ENCODE measurements around the gene MAP2K7. TPM values are rescaled to one million over a fixed set of nuclear protein-coding genes. Genes with fewer than 3 reads are reported as not detected.

Gene MAP2K7
- total RNA-seq, 4 donors from 2014 or later, result 11.1 to 31.2 (median 20.9) TPM

DNA sequence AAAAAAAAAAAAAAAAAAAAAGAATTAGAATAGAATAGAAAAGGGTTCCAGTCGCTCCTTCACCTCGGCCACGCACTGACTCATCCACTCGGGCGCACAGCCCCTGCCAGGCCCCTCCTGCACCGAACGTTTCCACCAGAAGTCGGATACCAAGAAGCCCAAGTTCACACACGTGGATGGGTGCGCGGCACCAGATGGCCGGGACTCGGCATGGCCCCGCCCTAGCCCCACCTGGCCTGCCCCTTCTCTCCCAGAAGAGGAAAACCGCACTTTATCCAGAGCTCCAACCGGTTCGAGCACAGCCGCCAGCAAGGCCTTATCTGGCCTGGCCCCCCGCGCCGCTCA lies 35.4 kb upstream of the MAP2K7 start:
- H3K4me3 ChIP-seq, result peak overlapping the region in 1 of 4 donors; percentile 52
- no peak for TF ChIP-seq EP300 (IDR thresholded peaks at IDR 0.05)
- TF ChIP-seq POLR2A (IDR thresholded peaks at IDR 0.05), result no peak
- TF ChIP-seq, protein P1, sequence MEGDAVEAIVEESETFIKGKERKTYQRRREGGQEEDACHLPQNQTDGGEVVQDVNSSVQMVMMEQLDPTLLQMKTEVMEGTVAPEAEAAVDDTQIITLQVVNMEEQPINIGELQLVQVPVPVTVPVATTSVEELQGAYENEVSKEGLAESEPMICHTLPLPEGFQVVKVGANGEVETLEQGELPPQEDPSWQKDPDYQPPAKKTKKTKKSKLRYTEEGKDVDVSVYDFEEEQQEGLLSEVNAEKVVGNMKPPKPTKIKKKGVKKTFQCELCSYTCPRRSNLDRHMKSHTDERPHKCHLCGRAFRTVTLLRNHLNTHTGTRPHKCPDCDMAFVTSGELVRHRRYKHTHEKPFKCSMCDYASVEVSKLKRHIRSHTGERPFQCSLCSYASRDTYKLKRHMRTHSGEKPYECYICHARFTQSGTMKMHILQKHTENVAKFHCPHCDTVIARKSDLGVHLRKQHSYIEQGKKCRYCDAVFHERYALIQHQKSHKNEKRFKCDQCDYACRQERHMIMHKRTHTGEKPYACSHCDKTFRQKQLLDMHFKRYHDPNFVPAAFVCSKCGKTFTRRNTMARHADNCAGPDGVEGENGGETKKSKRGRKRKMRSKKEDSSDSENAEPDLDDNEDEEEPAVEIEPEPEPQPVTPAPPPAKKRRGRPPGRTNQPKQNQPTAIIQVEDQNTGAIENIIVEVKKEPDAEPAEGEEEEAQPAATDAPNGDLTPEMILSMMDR (IDR thresholded peaks at IDR 0.05), result no peak
- peaks cover 0 to 46% (median 19%) of the 10 kb centered on the region in 4 donors for H3K4me1 ChIP-seq
- peaks cover 0 to 61% of the 10 kb centered on the region in 2 donors for H3K27me3 ChIP-seq
- H3K36me3 ChIP-seq, result peaks cover 0 to 10% (median 0%) of the 10 kb centered on the region in 3 donors
- no peak overlapping the region for H3K27ac ChIP-seq
- DNase-seq (ENCODE audit: low spot score in 2 of 2), result no peak
- no peaks in the 10 kb centered on the region for H3K9me3 ChIP-seq
- WGBS, 2 donors, result 39 to 44% methylated on average over 9 to 21 of the region's 21 CpGs

- 2 to 7% methylated on average over 42 to 45 of the region's 67 CpGs for WGBS, 2 donors
- H3K9me3 ChIP-seq, result no peaks in the 10 kb centered on the region
- TF ChIP-seq EP300 (IDR thresholded peaks at IDR 0.05), result no peak
- TF ChIP-seq, protein P1 (IDR thresholded peaks at IDR 0.05), result peak; percentile 87 to 93 (median 92)
- no peak for TF ChIP-seq POLR2A (IDR thresholded peaks at IDR 0.05)
- H3K27me3 ChIP-seq, result peaks cover 0 to 61% of the 10 kb centered on the region in 2 donors
- peak overlapping the region in 2 of 4 donors; percentile 29 to 59 for H3K27ac ChIP-seq
- H3K4me3 ChIP-seq, result peak overlapping the region; percentile 28 to 52 (median 38)
- H3K4me1 ChIP-seq, result peaks cover 0 to 52% (median 21%) of the 10 kb centered on the region in 4 donors
- H3K36me3 ChIP-seq, result peaks cover 0 to 4% (median 0%) of the 10 kb centered on the region in 3 donors
- DNase-seq (ENCODE audit: low spot score in 2 of 2), result peak in 1 of 2 donors; percentile 20
Measured at GRCh38 chr19:7868671-7869452, 34.8 kb upstream of the MAP2K7 start.

DNA sequence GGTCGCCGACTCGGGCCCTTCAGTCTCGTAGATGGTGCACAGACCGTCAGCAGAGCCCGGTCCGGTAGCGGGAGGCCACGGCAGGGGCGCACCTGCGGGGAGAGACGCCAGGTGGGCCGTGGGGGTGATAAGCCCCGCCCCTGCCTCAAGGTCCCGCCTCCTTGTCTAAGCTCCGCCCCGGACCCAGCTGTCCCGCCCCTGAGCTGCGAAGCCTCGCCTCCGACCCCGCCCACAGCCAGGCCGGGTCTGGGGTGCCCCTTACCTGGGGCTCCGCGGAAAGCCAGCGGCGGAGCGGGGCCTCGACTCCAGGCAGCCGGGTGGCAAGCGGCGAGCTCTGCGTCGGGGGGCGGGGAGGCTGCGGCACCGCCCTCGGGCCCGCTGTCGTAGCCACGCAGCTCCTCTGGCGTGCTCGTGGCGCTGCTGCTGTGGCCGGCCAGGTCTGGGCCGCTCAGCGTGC lies 34.2 kb upstream of the MAP2K7 start:
- H3K4me3 ChIP-seq, result peak overlapping the region; percentile 28 to 52 (median 38)
- peaks cover 0 to 58% (median 22%) of the 10 kb centered on the region in 4 donors for H3K4me1 ChIP-seq
- no peaks in the 10 kb centered on the region for H3K9me3 ChIP-seq
- H3K36me3 ChIP-seq, result no peaks in the 10 kb centered on the region
- H3K27me3 ChIP-seq, result peaks cover 0 to 61% of the 10 kb centered on the region in 2 donors
- peak overlapping the region in 2 of 4 donors; percentile 29 to 59 for H3K27ac ChIP-seq
- DNase-seq (ENCODE audit: low spot score in 2 of 2), result no peak
- WGBS, 2 donors, result 15% methylated on average over 36 of the region's 47 CpGs; no CpG with 5 or more reads in 1 of the 2 donors
- TF ChIP-seq POLR2A (IDR thresholded peaks at IDR 0.05), result no peak
- TF ChIP-seq, protein P1 (IDR thresholded peaks at IDR 0.05), result peak in 1 of 5 experiments; percentile 29

- no peak for DNase-seq (ENCODE audit: low spot score in 2 of 2)
- Histone ChIP-seq H3K36me3 (no peaks in the 10 kb centered on the region), H3K4me1 (peaks cover 0 to 61% (median 22%) of the 10 kb centered on the region in 4 donors), H3K27me3 (peaks cover 0 to 61% of the 10 kb centered on the region in 2 donors), H3K4me3 (peak overlapping the region in 3 of 4 donors; percentile 33 to 52 (median 44)), H3K27ac (peak overlapping the region in 1 of 4 donors; percentile 59), H3K9me3 (no peaks in the 10 kb centered on the region)
- whole genome bisulfite sequencing, 2 donors, result 26 to 37% methylated on average over 12 to 30 of the region's 30 CpGs
- TF ChIP-seq POLR2A (IDR thresholded peaks at IDR 0.05), result no peak
- TF ChIP-seq EP300 (IDR thresholded peaks at IDR 0.05), result no peak
- TF ChIP-seq, protein P1 (IDR thresholded peaks at IDR 0.05), result no peak
Measured at GRCh38 chr19:7869910-7870511, 33.7 kb upstream of the MAP2K7 start.
